Stimulated activated CD4-positive, alpha-beta T cell treated with anti-CD3 and anti-CD28 coated beads, Interleukin-15, amount 100 ng/mL, for 48 hours (primary cell): ENCODE data around the gene PAX5.

ENCODE experiments used
- DNase-seq, 2 donors: peaks; one replicate each; pipeline ENCODE4 v3.0.0-alpha.2; 2020; ENCODE audit warnings: low read depth in 2 of 2

Gene PAX5

GRCh38 chr9:36902861-36903524 lies 131.1 kb downstream of the PAX5 start:
- no peak for DNase-seq

GRCh38 chr9:36902080-36902716 lies 131.9 kb downstream of the PAX5 start:
- no peak for DNase-seq

GRCh38 chr9:36901528-36901927 lies 132.5 kb downstream of the PAX5 start:
- DNase-seq = no peak

DNA sequence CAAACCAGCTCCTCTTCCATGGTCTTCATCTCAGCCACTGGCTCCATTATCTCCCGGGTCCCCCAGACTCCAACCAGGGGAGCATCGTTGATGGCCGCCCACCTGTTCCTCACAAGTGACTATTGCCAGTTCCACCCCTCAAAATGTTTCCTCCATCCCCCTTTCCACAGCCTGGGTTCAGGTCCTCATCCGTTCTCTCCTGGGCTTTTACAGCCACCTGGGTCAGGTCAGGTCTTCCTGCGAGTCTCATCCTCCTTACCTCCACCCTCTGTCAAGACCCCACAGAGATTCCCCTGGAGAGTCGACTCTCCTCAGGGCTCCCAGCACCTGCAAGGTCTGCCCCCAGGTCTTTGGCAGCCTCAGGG lies 133.2 kb downstream of the PAX5 start:
- DNase-seq = no peak

GRCh38 chr9:36900136-36900855 lies 133.8 kb downstream of the PAX5 start:
- DNase-seq = no peak

- no peak for DNase-seq
Measured at GRCh38 chr9:36899406-36899805, 134.7 kb downstream of the PAX5 start.

GRCh38 chr9:36898431-36899020 lies 135.5 kb downstream of the PAX5 start:
- DNase-seq = no peak

- no peak for DNase-seq
Measured at GRCh38 chr9:36897478-36897877, 136.6 kb downstream of the PAX5 start.

DNA sequence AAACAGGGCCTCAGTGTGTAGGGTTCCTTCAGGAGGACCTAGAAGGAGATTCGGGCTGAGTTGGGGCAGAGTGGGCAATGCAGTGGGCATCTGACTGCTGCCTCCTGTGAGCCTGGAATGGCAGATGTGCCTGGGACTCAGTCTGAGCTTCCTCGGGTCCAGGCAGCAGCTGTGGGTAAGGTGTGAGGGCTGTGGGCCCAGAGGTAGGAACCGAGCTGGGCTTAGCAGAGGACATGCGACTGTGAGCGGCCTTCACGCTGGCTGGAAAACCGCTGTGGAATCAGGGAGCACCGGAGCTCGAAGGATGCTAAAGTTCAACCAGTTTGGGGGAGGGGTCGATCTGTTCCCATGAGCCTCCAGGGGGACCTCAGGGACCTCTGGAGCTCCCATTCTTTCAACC lies 137.0 kb downstream of the PAX5 start:
- DNase-seq = no peak

DNA sequence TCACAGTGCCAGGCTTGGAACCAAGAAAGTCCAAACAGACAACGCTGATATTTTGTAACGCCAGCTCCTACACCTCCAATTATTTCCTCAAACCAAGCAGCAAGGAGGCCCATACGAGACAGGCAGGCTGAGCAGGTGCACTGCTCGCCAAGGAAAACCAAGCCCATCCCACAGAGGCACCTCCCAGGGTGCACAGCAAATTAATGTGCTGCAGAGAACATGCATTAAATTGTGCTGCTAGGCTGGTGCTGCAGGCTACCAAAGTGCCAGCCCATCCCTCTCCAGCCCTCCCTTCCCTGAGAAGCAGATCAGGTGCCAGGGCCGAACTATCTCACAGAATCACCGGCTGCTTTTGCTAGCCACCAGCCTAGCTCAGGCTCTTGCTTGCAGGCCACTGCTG lies 137.8 kb downstream of the PAX5 start:
- no peak for DNase-seq

DNA sequence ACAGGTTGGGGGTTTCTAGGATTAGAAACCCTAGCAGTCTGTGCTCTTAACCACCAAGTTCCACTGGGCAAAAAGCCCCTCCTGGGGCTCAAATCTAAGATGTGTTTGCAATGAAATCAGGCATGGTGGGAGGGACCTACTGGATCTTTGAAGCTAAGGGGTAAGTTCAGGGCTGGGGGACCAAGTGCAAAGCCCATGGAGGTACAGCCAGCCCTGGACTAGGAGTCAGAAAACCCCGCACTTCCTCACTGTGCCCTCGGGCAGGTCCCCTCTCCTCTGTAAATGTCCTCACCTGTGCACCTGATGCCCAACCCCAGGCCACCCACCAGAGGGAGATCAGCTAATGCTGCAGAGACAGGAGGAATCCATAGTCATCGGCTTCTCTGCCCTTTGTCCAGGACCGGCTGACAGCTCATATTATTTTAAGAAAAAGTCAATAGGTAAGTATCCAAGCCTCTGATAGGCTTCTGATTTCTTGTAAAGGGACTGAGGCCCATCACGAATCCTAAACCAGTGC lies 138.3 kb downstream of the PAX5 start:
- DNase-seq = no peak

DNA sequence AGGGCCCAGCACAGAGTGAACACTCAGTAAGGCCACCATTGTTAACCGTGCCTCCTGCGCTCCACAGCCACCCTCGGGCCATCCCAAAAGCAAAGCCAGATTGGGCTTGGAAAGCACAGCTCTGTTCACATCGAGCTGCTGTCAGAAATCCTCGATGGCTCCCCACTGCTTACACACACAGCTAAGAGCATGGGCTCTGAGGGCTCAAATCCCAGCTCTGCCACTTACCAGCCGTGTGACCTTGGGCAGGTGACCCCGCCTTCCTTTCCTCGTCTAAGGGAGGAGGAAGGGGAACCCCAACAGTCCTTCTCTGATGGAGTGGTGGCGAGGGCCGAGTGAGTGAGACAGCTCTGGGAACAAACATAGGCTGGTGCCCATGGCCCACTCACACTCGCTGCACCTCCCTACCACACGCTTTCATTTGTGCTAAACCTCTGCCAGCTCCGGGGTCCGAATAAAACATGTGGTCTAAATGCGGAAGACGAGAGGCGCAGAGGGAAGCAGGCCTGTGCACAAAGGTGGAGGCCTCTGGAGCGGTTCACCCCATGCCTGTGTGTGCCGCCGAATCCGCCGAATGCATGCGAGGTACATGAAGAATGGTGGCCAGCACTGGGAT lies 139.3 kb downstream of the PAX5 start:
- no peak for DNase-seq

DNA sequence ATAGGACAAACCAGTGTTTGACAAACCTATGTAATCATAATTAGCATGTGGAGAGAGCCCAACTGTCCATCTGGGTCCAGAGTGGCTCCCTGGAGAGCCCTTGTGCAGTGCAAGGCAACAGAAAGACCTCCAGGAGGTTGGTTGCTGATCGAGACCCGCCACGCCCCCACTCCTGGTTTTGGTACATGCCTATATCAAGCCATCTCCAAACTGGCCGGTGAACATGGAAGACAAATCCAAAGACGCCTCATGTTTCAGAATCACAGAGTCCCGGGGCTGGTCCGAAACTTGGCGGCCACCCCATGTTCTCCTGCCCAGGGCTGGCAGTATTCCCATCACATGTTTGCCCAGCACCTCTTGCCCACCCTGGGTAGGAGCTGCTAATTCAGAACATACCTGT lies 140.2 kb downstream of the PAX5 start:
- no peak for DNase-seq

- DNase-seq = no peak
Measured at GRCh38 chr9:36893184-36893583, 140.9 kb downstream of the PAX5 start.

- DNase-seq = no peak
Measured at GRCh38 chr9:36892279-36892678, 141.8 kb downstream of the PAX5 start.

DNA sequence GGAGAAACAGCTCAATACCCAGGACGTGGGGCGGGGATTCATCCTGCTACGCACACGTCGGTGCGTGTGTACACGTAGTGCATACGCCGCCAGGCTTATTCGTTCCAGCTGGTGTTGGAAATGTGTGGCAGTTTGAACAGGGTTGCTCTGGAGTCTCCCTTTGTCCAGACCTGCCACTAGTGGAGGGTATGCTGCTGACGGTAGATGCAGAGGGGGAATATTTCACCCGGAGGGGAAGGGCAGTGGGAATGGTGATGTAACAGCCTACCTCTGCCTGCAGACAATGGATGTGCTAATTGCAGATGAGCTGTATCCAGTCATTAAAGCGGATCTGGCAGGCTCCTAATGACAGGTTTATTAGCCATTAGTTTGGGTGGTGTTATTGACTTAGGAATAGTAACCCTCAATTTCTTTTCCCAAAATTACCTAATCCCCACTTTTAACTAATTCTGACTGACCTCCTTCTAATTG lies 142.7 kb downstream of the PAX5 start:
- DNase-seq = no peak

- no peak for DNase-seq
Measured at GRCh38 chr9:36889844-36890243, 144.2 kb downstream of the PAX5 start.

DNA sequence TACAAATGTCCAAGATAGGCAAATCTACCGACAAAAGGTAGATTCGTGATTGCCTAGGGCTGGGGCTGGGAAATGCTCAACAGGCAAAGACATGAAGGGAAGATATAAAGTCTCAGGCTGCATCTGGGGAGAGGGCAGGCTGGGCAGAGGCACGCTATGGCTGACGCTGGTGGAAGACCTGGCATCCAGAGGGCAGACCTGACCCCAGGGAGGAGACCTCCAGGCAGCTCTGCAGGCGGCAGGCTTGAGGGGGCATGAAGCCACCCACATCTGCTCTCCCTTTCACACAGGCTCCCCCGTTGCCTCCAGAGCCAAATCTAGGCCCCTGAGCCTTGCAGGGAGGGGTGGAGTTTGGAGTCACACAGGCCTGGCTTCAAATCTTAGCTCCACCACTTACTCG lies 145.5 kb downstream of the PAX5 start:
- no peak for DNase-seq

DNA sequence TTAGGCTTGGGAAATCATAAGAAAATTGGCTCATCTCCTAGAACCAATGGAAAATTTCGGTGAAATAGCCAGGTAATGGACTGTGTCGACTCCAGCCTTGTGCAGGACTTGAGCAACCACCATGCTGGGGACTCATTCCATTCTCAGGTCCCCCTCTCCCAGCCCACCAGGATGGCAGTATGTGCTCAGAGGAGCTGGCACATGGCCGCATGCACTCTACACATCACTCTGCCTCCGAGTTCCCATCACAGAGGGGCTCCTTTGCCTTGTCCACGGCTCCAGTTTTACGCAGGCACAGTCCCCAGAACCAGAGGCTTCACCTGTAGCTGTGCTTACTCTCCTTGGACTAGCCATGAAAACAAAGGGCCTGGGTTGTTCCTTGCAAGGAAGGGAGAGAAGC lies 149.3 kb downstream of the PAX5 start:
- no peak for DNase-seq

- DNase-seq = no peak
Measured at GRCh38 chr9:36882594-36882993, 151.5 kb downstream of the PAX5 start.

DNA sequence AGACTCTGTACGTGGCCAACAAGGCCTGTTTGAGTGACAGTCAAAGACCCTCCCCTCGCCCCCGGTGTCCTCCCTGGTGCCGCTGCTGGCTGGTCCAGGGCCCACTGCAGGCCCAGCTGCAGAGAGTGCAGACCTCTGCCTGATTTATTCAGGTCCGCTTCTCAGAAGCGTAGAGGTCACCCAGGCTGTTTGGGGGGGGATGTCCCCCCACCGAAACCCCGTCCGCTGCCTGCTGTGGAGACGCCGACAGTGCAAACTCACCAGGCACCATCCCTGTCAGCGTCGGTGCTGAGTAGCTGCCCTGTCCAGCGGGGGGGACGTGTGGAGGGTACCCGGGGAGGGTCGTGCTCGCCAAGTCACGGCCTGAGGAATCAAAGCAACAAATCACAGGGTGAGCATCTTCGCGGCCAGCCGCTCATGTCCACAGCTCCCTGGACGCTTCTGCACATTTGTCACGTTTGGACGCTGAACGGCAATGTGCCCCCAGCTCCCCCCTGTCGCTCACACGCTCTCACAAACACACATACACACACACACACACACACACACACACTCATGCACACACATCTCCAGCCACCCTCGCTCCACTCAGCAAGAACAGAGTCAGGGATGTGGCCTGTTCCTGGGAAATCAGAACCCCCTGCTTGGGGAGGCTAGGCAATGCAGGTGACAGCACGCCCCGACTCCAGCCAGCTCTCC lies 152.2 kb downstream of the PAX5 start:
- DNase-seq = no peak
